Measurements from ENCODE around the gene FANCI.

DNA sequence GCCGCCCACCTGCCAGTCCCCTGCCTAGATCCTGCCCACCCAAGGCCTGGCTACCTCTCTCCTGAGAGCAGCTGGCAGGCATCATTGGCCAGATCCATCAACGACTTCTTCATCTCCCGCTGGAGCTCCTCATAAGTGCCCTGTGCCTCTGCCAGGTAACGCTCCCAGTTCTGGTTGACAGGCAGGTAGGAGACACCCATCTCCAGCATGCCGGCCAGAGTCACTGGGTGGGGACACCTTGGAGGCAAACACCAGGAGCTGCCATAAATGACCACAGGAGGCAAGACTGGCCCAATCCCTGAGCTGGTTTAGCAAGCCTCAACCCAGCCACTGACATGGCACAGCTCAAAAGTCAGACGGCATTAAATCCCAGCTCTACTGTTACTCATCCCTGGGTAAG, 83.3 kb downstream of the FANCI start:
- TF ChIP-seq, protein P1, sequence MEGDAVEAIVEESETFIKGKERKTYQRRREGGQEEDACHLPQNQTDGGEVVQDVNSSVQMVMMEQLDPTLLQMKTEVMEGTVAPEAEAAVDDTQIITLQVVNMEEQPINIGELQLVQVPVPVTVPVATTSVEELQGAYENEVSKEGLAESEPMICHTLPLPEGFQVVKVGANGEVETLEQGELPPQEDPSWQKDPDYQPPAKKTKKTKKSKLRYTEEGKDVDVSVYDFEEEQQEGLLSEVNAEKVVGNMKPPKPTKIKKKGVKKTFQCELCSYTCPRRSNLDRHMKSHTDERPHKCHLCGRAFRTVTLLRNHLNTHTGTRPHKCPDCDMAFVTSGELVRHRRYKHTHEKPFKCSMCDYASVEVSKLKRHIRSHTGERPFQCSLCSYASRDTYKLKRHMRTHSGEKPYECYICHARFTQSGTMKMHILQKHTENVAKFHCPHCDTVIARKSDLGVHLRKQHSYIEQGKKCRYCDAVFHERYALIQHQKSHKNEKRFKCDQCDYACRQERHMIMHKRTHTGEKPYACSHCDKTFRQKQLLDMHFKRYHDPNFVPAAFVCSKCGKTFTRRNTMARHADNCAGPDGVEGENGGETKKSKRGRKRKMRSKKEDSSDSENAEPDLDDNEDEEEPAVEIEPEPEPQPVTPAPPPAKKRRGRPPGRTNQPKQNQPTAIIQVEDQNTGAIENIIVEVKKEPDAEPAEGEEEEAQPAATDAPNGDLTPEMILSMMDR (conservative IDR thresholded peaks at IDR 0.05; ENCODE audit: low read depth in 2 of 2) = no peak
- TF ChIP-seq POLR2AphosphoS5 (IDR thresholded peaks at IDR 0.05; ENCODE audit: low read depth) (no peak), EZH2 (IDR thresholded peaks at IDR 0.05; ENCODE audit: low read depth, unreplicated experiment) (no peak), CREB1 (CRISPR knock-in tag; IDR thresholded peaks at IDR 0.05; ENCODE audit: low read depth) (no peak), NANOG (IDR thresholded peaks at IDR 0.05; ENCODE audit: borderline replicate concordance) (no peak), EZH2phosphoT487 (IDR thresholded peaks at IDR 0.05; ENCODE audit: unreplicated experiment) (no peak), JUNB (IDR thresholded peaks at IDR 0.05; ENCODE audit: unreplicated experiment) (no peak), REST (IDR thresholded peaks at IDR 0.05; ENCODE audit: unreplicated experiment) (no peak), ZNF114 (CRISPR knock-in tag; IDR thresholded peaks at IDR 0.05) (no peak)
- TF ChIP-seq, protein P2, sequence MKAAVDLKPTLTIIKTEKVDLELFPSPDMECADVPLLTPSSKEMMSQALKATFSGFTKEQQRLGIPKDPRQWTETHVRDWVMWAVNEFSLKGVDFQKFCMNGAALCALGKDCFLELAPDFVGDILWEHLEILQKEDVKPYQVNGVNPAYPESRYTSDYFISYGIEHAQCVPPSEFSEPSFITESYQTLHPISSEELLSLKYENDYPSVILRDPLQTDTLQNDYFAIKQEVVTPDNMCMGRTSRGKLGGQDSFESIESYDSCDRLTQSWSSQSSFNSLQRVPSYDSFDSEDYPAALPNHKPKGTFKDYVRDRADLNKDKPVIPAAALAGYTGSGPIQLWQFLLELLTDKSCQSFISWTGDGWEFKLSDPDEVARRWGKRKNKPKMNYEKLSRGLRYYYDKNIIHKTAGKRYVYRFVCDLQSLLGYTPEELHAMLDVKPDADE (IDR thresholded peaks at IDR 0.05) = no peak
- TF ChIP-seq, protein P3, sequence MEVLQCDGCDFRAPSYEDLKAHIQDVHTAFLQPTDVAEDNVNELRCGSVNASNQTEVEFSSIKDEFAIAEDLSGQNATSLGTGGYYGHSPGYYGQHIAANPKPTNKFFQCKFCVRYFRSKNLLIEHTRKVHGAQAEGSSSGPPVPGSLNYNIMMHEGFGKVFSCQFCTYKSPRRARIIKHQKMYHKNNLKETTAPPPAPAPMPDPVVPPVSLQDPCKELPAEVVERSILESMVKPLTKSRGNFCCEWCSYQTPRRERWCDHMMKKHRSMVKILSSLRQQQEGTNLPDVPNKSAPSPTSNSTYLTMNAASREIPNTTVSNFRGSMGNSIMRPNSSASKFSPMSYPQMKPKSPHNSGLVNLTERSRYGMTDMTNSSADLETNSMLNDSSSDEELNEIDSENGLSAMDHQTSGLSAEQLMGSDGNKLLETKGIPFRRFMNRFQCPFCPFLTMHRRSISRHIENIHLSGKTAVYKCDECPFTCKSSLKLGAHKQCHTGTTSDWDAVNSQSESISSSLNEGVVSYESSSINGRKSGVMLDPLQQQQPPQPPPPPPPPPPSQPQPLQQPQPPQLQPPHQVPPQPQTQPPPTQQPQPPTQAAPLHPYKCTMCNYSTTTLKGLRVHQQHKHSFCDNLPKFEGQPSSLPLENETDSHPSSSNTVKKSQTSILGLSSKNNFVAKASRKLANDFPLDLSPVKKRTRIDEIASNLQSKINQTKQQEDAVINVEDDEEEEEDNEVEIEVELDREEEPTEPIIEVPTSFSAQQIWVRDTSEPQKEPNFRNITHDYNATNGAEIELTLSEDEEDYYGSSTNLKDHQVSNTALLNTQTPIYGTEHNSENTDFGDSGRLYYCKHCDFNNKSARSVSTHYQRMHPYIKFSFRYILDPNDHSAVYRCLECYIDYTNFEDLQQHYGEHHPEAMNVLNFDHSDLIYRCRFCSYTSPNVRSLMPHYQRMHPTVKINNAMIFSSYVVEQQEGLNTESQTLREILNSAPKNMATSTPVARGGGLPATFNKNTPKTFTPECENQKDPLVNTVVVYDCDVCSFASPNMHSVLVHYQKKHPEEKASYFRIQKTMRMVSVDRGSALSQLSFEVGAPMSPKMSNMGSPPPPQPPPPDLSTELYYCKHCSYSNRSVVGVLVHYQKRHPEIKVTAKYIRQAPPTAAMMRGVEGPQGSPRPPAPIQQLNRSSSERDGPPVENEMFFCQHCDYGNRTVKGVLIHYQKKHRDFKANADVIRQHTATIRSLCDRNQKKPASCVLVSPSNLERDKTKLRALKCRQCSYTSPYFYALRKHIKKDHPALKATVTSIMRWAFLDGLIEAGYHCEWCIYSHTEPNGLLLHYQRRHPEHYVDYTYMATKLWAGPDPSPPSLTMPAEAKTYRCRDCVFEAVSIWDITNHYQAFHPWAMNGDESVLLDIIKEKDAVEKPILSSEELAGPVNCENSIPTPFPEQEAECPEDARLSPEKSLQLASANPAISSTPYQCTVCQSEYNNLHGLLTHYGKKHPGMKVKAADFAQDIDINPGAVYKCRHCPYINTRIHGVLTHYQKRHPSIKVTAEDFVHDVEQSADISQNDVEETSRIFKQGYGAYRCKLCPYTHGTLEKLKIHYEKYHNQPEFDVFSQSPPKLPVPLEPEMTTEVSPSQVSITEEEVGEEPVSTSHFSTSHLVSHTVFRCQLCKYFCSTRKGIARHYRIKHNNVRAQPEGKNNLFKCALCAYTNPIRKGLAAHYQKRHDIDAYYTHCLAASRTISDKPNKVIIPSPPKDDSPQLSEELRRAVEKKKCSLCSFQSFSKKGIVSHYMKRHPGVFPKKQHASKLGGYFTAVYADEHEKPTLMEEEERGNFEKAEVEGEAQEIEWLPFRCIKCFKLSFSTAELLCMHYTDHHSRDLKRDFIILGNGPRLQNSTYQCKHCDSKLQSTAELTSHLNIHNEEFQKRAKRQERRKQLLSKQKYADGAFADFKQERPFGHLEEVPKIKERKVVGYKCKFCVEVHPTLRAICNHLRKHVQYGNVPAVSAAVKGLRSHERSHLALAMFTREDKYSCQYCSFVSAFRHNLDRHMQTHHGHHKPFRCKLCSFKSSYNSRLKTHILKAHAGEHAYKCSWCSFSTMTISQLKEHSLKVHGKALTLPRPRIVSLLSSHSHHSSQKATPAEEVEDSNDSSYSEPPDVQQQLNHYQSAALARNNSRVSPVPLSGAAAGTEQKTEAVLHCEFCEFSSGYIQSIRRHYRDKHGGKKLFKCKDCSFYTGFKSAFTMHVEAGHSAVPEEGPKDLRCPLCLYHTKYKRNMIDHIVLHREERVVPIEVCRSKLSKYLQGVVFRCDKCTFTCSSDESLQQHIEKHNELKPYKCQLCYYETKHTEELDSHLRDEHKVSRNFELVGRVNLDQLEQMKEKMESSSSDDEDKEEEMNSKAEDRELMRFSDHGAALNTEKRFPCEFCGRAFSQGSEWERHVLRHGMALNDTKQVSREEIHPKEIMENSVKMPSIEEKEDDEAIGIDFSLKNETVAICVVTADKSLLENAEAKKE (CRISPR knock-in tag; IDR thresholded peaks at IDR 0.05) = no peak

Data from GM23338 (cell line).